ENCODE measurements around the gene CEP290. TPM values are rescaled to one million over a fixed set of nuclear protein-coding genes. Genes with fewer than 3 reads are reported as not detected.
"Not testable (repeated sequence)": the region's sequence is repeated elsewhere in the genome, so short reads cannot be mapped to it uniquely, and the experiment has no call there.

The CEP290 gene
- total RNA-seq, 1 experiment from 2014 or later, result 9.4 TPM

DNA sequence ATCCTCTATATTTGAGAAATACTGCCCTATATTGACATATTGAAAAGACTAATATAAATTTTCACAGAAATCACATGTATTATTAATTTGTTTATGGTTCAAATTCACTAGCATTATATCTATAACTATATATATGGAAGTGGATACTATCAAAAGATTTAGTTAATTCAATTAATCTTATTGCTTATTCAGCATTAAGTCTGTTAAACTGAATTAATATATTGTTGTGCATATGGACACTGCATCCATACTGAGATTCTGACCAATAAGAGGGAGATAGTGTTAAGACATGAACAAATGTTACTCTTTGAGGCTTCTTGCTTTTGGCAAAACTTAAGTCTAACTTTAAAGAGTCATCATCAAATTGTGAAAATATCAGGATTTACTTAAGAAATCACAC, 60.6 kb downstream of the CEP290 start:
- in situ Hi-C loops (cut with HindIII; ENCODE audit: low pct_unique_long_range_greater_than_20kb, low sequenced_read_pairs), result no loop called here
- no peak for DNase-seq (ENCODE audit: low read depth, low spot score)

DNA sequence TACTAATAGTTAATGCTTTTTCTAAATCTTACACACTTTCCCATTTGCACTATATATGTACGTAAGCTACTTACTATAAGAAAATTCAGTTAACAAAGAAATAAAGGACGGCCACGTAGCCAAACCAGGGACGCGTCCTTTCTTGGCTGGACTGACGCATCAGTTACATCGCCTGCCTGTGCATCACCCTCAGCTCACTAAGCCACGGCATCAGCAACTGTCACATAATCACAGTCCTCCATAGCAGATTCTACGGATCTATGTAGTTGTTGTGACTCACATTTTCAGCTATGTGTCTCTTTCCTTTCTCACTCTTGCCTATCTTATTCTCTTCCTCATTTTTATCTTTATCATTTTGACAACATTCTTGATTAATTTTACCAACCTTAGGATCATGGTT, 74.6 kb downstream of the CEP290 start:
- DNase-seq (ENCODE audit: low read depth, low spot score), result no peak
- in situ Hi-C loops (cut with HindIII; ENCODE audit: low pct_unique_long_range_greater_than_20kb, low sequenced_read_pairs), result no loop called here

DNA sequence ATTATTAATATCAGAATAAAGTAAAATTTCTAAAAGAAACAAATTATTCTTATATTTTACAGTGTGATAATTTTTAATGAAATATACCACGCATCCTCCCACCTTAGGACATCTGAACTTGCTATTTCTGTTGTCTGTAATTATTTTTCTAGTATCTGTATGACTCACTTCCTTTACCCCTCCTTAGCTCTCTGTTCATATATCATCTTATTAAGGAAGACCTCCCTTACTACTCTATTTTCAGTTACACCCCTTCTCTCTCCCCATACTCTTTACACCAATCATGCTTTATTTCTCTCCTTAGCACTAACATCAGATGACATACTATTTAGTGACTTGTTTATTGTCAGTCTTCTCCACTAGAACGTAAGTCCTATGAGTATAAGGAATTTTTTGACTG, 78.5 kb downstream of the CEP290 start:
- in situ Hi-C loops (cut with HindIII; ENCODE audit: low pct_unique_long_range_greater_than_20kb, low sequenced_read_pairs), result no loop called here
- no peak for DNase-seq (ENCODE audit: low read depth, low spot score)

- in situ Hi-C loops (cut with HindIII; ENCODE audit: low pct_unique_long_range_greater_than_20kb, low sequenced_read_pairs), result no loop called here
- DNase-seq (ENCODE audit: low read depth, low spot score), result no peak
Measured at GRCh38 chr12:88062474-88062873, 79.4 kb downstream of the CEP290 start.

GRCh38 chr12:88058719-88059077, 83.2 kb downstream of the CEP290 start:
- DNase-seq (ENCODE audit: low read depth, low spot score), result no peak
- in situ Hi-C loops (cut with HindIII; ENCODE audit: low pct_unique_long_range_greater_than_20kb, low sequenced_read_pairs), result no loop called here

GRCh38 chr12:88057994-88058718, 83.7 kb downstream of the CEP290 start:
- DNase-seq (ENCODE audit: low read depth, low spot score), result no peak

DNA sequence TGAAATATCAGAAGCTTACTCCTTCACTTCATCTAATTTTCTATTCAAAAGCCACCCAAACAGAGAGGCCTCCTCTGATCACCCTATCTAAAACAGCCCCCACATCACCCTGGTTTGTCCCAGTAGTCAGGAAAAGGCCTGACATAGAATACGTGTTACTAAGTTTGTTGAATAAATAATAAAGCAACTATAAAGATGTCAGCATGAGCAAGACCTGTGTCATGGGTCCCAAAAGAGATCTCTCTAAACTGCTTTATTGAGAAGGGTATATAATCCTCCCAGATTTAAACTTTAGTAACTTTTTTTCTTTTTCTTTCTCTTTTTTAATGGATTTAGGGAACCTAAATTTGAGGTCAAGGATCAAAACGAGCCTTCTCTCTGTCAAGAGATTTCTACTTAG, 85.3 kb downstream of the CEP290 start:
- DNase-seq (ENCODE audit: low read depth, low spot score), result no peak
- in situ Hi-C loops (cut with HindIII; ENCODE audit: low pct_unique_long_range_greater_than_20kb, low sequenced_read_pairs), result no loop called here

More at GRCh38 chr12:88057994-88058718, 83.7 kb downstream of the CEP290 start:
- in situ Hi-C loops (cut with HindIII; ENCODE audit: low pct_unique_long_range_greater_than_20kb, low sequenced_read_pairs), result no loop called here

- in situ Hi-C loops (cut with HindIII; ENCODE audit: low pct_unique_long_range_greater_than_20kb, low sequenced_read_pairs), result no loop called here
- DNase-seq (ENCODE audit: low read depth, low spot score), result peak; percentile 75
Measured at GRCh38 chr12:88052686-88053085, 89.2 kb downstream of the CEP290 start.

DNA sequence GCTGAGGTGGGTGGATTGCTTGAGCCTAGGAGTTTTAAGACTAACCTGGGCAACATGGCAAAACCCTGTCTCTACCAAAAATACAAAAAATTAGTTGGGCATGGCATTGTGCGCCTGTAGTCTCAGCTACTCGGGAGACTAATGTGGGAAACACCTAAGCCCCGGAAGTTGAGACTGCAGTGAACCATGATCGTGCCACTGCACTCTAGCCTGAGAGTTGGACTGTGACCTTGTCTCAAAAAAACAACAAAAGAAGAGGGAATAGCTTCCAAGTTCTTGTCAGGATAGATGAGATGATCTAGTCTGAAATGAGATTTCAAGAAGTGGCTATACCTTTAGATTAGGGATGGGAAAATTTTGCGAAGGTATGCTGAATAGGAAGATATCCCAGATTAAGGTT, 97.9 kb downstream of the CEP290 start:
- in situ Hi-C loops (cut with HindIII; ENCODE audit: low pct_unique_long_range_greater_than_20kb, low sequenced_read_pairs), result no loop called here
- DNase-seq (ENCODE audit: low read depth, low spot score), result no peak

DNA sequence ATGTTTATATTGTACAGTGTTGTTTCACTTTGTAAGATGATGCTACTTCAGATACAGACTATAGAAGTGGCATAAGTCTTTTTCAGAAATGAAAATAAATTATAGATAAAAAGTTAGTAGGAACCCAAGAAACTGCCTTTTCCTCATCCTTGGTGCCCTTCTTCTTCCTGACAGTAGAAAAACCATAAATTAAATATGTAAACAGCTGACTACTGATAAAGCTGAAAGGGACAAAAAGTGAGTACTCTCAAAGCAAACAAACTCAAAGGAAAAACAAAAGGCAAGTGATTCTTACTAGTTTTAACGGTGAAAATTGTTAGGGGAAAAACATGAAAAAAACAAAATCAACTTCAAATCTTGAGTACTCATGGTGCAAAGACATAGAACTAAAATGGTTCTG, 104.1 kb downstream of the CEP290 start:
- no peak for DNase-seq (ENCODE audit: low read depth, low spot score)
- in situ Hi-C loops (cut with HindIII; ENCODE audit: low pct_unique_long_range_greater_than_20kb, low sequenced_read_pairs), result no loop called here

DNA sequence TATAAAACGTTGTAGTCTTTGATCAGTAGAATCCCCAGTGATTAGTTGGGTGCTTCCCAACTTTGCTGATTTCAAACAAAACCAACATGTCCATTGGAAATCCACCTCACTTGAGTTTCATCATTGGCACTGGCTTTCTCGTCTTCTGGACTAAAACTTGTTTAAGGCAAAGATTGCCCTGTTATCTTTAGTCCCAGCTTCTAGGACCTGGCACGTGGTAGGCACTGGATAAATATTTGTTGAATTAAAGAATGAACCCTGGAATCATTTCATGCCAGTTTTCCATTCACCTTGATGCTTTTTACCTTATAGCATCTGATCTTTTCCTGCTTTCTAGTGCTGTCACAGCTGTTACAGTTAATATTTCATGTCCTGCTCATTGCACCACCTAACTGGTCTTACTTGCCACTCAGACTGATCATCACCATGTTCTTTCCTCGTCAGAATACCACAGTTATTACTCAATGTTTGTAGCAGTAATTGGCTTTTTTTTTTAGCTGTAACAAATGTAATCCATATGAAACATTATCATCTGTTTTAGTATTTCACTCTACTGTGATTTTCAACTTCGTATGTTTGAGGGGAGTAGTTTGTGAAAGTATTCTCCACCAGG, 105.4 kb downstream of the CEP290 start:
- in situ Hi-C loops (cut with HindIII; ENCODE audit: low pct_unique_long_range_greater_than_20kb, low sequenced_read_pairs), result no loop called here
- no peak for DNase-seq (ENCODE audit: low read depth, low spot score)

- in situ Hi-C loops (cut with HindIII; ENCODE audit: low pct_unique_long_range_greater_than_20kb, low sequenced_read_pairs), result no loop called here
- no peak for DNase-seq (ENCODE audit: low read depth, low spot score)
Measured at GRCh38 chr12:88035907-88036289, 106.0 kb downstream of the CEP290 start.

DNA sequence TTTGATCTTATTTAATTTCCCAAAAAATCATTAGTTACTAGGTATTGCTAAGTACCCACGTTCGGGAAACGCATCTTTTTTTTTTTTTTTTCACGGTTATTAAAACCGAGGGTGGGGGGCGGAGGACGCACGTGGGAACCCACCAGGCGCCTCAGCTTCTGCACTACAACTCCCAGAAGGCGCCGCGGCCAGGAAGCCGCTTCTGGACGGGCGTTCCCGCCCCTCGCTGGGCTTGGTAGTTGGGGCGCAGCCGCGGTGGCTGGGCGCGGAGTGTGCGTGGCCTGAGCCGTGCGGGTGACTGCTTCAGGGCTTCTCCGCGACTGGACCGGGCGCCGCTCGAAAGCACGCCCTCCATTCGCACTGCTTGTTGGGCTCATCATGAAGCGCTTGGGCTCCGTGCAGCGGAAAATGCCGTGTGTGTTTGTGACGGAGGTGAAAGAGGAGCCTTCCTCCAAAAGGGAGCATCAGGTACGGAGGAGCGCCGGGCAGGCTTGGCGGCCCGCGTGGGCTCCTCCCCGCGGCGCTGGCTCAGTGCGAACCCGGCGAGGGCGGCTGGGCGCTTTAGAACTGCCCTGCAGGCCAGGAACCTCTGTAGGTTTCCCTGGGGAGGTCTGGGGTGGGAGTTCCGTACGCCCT, 106.5 kb downstream of the CEP290 start:
- in situ Hi-C loops (cut with HindIII; ENCODE audit: low pct_unique_long_range_greater_than_20kb, low sequenced_read_pairs), result no loop called here
- DNase-seq (ENCODE audit: low read depth, low spot score), result peak; percentile 90

- DNase-seq (ENCODE audit: low read depth, low spot score); in situ Hi-C loops (cut with HindIII; ENCODE audit: low pct_unique_long_range_greater_than_20kb, low sequenced_read_pairs): not testable (repeated sequence)
Measured at GRCh38 chr12:88031161-88031560, 110.7 kb downstream of the CEP290 start.

GRCh38 chr12:88029093-88029665, 112.7 kb downstream of the CEP290 start, which contains the start of gene C12orf50:
Gene C12orf50 (minus strand): TSS chr12:88029401. CDS start chr12:88026962, 2,439 bp downstream.
- no peak for DNase-seq (ENCODE audit: low read depth, low spot score)
- in situ Hi-C loops (cut with HindIII; ENCODE audit: low pct_unique_long_range_greater_than_20kb, low sequenced_read_pairs), result no loop called here

DNA sequence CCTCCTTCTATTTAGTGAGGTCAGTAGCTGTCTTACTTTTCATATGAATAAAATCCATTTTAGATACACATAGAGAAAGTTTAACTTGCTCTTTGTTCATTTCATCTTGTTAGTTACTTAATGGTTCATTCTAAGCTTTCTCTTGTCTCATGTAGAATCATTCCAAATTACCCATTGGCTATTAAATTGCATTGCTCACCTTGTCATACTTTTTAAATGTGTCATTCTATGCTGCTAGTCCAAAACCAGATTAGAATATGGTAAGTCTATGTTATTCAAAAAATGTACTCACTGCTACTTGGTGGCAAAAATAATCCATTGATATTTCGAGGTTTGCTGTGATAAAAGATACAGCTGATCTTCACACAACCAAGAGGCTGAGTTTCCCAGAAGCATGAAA, 115.7 kb downstream of the CEP290 start:
- DNase-seq (ENCODE audit: low read depth, low spot score), result no peak
- in situ Hi-C loops (cut with HindIII; ENCODE audit: low pct_unique_long_range_greater_than_20kb, low sequenced_read_pairs), result no loop called here

DNA sequence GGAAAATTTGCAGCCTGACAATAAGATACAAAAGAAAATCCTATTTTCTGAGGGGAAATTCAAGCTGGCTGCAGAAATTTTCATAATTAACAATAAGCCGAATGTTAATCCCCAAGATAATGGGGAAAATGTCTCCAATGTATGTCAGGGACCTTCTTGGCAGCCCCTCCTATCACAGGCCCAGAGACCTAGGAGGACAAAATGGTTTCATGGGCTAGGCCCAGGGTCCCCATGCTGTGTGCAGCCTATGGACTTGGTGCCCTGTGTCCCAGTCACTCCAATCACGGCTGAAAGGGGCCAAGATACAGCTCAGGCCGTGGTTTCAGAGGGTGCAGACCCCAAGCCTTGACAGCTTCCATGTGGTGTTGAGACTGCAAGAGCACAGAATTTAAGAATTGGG, 123.9 kb downstream of the CEP290 start:
- DNase-seq (ENCODE audit: low read depth, low spot score), result no peak
- in situ Hi-C loops (cut with HindIII; ENCODE audit: low pct_unique_long_range_greater_than_20kb, low sequenced_read_pairs), result no loop called here

DNA sequence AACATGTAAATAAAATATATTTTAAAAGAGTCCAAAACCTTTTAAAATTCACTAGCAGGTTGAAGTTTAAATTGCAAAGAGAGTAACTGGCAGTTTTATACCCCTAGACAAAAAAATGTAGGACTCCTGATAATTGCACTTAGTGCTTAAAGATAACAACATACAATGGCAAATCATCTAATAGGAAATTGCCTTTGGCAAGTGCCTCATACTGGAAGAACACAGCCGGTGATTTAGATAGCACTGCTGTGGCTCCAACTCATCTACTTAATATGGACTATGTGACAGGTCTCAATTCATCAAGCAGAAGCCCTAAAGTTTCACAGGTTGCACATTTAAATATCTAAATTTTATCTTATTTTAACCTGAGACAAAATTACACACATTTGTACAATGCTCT, 126.1 kb downstream of the CEP290 start:
- in situ Hi-C loops (cut with HindIII; ENCODE audit: low pct_unique_long_range_greater_than_20kb, low sequenced_read_pairs), result no loop called here
- DNase-seq (ENCODE audit: low read depth, low spot score), result no peak

- in situ Hi-C loops (cut with HindIII; ENCODE audit: low pct_unique_long_range_greater_than_20kb, low sequenced_read_pairs), result no loop called here
- no peak for DNase-seq (ENCODE audit: low read depth, low spot score)
Measured at GRCh38 chr12:88011755-88012154, 130.1 kb downstream of the CEP290 start.
